Inflammatory macrophage treated with lipopolysaccharide for 1 hour (primary cell): ENCODE data around the gene GRM7.

Source experiments
- DNase-seq, 2 donors: peaks; one replicate each; pipeline ENCODE4 v3.0.0-alpha.2; 2020 to 2022

The GRM7 gene

GRCh38 chr3:7607676-7608075, 746.8 kb downstream of the GRM7 start:
- DNase-seq: peak; percentile 6 to 18

GRCh38 chr3:7610634-7611033, 749.7 kb downstream of the GRM7 start:
- no peak for DNase-seq

GRCh38 chr3:7615043-7615442, 754.1 kb downstream of the GRM7 start:
- peak; percentile 55 for DNase-seq

- DNase-seq: no peak
These were observed 757.7 kb downstream of the GRM7 start for GRCh38 chr3:7618606-7619005.

- no peak for DNase-seq
These were observed 759.5 kb downstream of the GRM7 start for GRCh38 chr3:7620401-7620800.

GRCh38 chr3:7621046-7621630, 760.2 kb downstream of the GRM7 start:
- DNase-seq: no peak

- no peak for DNase-seq
These were observed 760.7 kb downstream of the GRM7 start for GRCh38 chr3:7621651-7622050.

- DNase-seq: no peak
These were observed 764.1 kb downstream of the GRM7 start for GRCh38 chr3:7625021-7625420.

GRCh38 chr3:7630351-7630911, 769.5 kb downstream of the GRM7 start:
- DNase-seq: no peak

GRCh38 chr3:7630925-7631324, 770.0 kb downstream of the GRM7 start:
- DNase-seq: no peak

GRCh38 chr3:7632305-7632704, 771.4 kb downstream of the GRM7 start:
- DNase-seq: no peak

GRCh38 chr3:7637694-7638093, 776.8 kb downstream of the GRM7 start:
- DNase-seq: no peak

- DNase-seq: no peak
These were observed 777.2 kb downstream of the GRM7 start for GRCh38 chr3:7638103-7638502.

GRCh38 chr3:7640787-7641186, 779.9 kb downstream of the GRM7 start:
- DNase-seq: no peak

GRCh38 chr3:7646851-7647250, 785.9 kb downstream of the GRM7 start:
- DNase-seq: peak; percentile 32 to 42

GRCh38 chr3:7650466-7650865, 789.6 kb downstream of the GRM7 start:
- no peak for DNase-seq

- no peak for DNase-seq
These were observed 790.4 kb downstream of the GRM7 start for GRCh38 chr3:7651274-7651673.

- no peak for DNase-seq
These were observed 796.5 kb downstream of the GRM7 start for GRCh38 chr3:7657214-7658112.

- no peak for DNase-seq
These were observed 797.4 kb downstream of the GRM7 start for GRCh38 chr3:7658294-7658693.

GRCh38 chr3:7659079-7659478, 798.2 kb downstream of the GRM7 start:
- DNase-seq: no peak

- DNase-seq: no peak
These were observed 802.9 kb downstream of the GRM7 start for GRCh38 chr3:7663771-7664170.

GRCh38 chr3:7667774-7668173, 806.9 kb downstream of the GRM7 start:
- no peak for DNase-seq

- no peak for DNase-seq
These were observed 808.7 kb downstream of the GRM7 start for GRCh38 chr3:7669641-7670040.

- no peak for DNase-seq
These were observed 817.6 kb downstream of the GRM7 start for GRCh38 chr3:7678521-7678920.
